ENCODE data around the gene PDE4D.

Gene PDE4D

GRCh38 chr5:59236448-59236847, 657.1 kb downstream of the PDE4D start:
- no peak for DNase-seq

GRCh38 chr5:59234236-59234635, 659.3 kb downstream of the PDE4D start:
- no peak for DNase-seq

GRCh38 chr5:59231221-59231931, 662.1 kb downstream of the PDE4D start:
- DNase-seq: no peak

- no peak for DNase-seq
Observed at GRCh38 chr5:59222687-59223511, 670.6 kb downstream of the PDE4D start.

GRCh38 chr5:59221769-59222168, 671.8 kb downstream of the PDE4D start:
- no peak for DNase-seq

- DNase-seq: no peak
Observed at GRCh38 chr5:59218424-59219045, 675.0 kb downstream of the PDE4D start.

GRCh38 chr5:59216841-59217240, 676.7 kb downstream of the PDE4D start:
- DNase-seq: no peak

GRCh38 chr5:59212596-59212995, 680.9 kb downstream of the PDE4D start:
- DNase-seq: no peak

- no peak for DNase-seq
Observed at GRCh38 chr5:59209758-59210359, 683.7 kb downstream of the PDE4D start.

- DNase-seq: no peak
Observed at GRCh38 chr5:59208474-59208873, 685.1 kb downstream of the PDE4D start.

GRCh38 chr5:59207401-59207800, 686.1 kb downstream of the PDE4D start:
- DNase-seq: no peak

- DNase-seq: no peak
Observed at GRCh38 chr5:59206132-59206581, 687.4 kb downstream of the PDE4D start.

- no peak for DNase-seq
Observed at GRCh38 chr5:59204114-59204897, 689.2 kb downstream of the PDE4D start.

GRCh38 chr5:59199868-59200267, 693.7 kb downstream of the PDE4D start:
- DNase-seq: no peak

- no peak for DNase-seq
Observed at GRCh38 chr5:59198832-59199231, 694.7 kb downstream of the PDE4D start.

GRCh38 chr5:59198365-59198764, 695.2 kb downstream of the PDE4D start:
- DNase-seq: no peak

GRCh38 chr5:59197911-59198310, 695.6 kb downstream of the PDE4D start:
- DNase-seq: no peak

- DNase-seq: no peak
Observed at GRCh38 chr5:59193616-59194319, 699.8 kb downstream of the PDE4D start.

GRCh38 chr5:59190746-59191145, 702.8 kb downstream of the PDE4D start:
- no peak for DNase-seq

- no peak for DNase-seq
Observed at GRCh38 chr5:59189472-59190244, 703.9 kb downstream of the PDE4D start.

Data from activated CD4-positive, alpha-beta T cell treated with anti-CD3 and anti-CD28 coated beads, Interleukin-2, amount 50 U/mL, for 1 hour (primary cell).